ENCODE results near the gene DEF6.

GRCh38 chr6:35321091-35321490, 23.5 kb downstream of the DEF6 start:
- TF ChIP-seq NR2F2 (IDR thresholded peaks at IDR 0.05) (no peak), CTCF (IDR thresholded peaks at IDR 0.05; ENCODE audit: low read depth, low read length, missing input control) (no peak), REST (IDR thresholded peaks at IDR 0.05) (no peak), TAF1 (conservative IDR thresholded peaks at IDR 0.05) (no peak), RXRA (IDR thresholded peaks at IDR 0.05) (no peak), GABPA (IDR thresholded peaks at IDR 0.05 in 1 of 2, conservative IDR thresholded peaks at IDR 0.05 in 1 of 2) (no peak), ATF3 (IDR thresholded peaks at IDR 0.05) (no peak)

All from liver (tissue), 3 donors.